ENCODE results near the gene F2RL2.
A peak's percentile ranks its signal among the peaks of the same experiment; 100 is the strongest.
"Not testable (repeated sequence)": the region's sequence is repeated elsewhere in the genome, so short reads cannot be mapped to it uniquely, and the experiment has no call there.

F2RL2 gene

DNA sequence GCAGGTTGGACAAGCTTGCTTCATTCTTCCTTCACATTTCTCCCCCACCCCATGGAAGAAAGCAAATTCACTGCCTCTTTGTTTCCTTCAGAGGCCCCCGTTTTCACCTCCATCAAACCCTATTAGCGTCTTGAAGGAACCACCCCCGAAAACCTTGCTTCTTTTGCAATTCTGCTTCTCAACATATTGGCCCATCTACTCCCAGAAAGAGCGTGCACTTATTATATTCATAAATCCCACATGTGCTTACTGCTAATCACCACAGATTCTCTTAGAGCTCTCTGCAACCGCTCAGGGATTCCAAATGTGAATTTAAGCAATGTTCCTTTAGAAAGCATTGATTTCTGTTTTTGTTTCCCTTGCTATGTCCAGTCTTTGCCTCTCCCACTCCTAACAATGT is 1.1 kb downstream of the F2RL2 start:
- DNase-seq (ENCODE audit: low spot score): no peak

DNA sequence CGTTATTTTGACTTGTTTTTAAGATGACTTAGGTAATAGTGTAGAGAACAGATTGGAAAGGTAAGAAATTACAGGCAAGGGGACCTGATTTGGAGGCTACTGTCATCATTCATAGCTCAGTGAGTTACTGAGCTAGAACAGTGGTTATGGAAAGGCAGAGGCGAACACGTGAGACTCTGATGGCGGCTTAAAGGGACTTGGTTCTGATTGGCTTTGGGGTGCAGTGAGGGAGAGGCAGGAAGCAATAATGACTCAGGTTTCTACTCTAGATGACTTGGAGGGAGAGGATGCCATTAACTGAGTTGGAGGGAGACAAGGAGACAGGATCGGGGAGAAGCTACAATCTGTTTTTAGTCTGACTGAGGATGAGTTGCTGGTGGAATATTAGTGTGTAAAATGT is 3.0 kb downstream of the F2RL2 start:
- no peak for DNase-seq (ENCODE audit: low spot score)

DNA sequence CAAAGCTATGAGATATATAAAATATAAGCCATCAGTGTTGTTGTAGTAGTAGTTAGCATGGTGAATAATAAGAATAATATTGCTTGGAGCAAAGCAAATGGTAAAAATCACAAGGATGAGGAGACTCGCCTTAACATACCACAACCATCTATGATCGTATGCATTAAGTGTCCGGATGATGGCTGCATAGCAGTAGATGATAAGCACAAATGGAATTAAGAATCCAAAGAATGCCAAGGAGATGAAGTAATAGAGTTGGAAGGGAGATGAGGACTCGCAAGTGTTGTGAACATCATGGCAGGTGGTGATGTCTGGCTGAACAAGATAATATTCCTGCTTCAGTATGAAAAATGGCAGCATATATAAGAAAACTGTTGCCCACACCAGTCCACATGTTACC is 5.5 kb downstream of the F2RL2 start:
- DNase-seq (ENCODE audit: low spot score): no peak

- no peak for DNase-seq (ENCODE audit: low spot score)
Measured at GRCh38 chr5:76617229-76617628, 6.0 kb downstream of the F2RL2 start.

GRCh38 chr5:76616206-76616605 is 7.0 kb downstream of the F2RL2 start:
- no peak for DNase-seq (ENCODE audit: low spot score)

DNA sequence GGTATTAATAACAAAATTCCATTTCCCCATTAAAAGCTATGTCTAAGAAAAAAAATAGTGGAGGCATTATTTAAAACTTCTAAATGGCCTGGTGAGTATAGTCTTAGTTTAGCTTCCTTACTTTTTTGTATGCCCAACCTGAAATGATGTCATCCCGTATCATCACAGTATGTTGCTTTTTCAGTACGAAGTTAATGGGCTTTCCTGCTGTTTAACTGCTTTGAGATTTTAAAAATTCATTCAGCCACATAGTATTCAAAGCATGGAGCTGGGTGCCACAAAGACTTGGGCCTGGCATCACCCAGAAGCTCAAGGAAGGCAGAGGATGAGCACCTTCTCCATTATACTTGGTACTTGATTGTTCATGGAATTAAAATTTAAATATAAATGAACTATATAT is 7.4 kb downstream of the F2RL2 start:
- DNase-seq (ENCODE audit: low spot score): no peak

- no peak for DNase-seq (ENCODE audit: low spot score)
Measured at GRCh38 chr5:76612942-76613341, 10.3 kb downstream of the F2RL2 start.

DNA sequence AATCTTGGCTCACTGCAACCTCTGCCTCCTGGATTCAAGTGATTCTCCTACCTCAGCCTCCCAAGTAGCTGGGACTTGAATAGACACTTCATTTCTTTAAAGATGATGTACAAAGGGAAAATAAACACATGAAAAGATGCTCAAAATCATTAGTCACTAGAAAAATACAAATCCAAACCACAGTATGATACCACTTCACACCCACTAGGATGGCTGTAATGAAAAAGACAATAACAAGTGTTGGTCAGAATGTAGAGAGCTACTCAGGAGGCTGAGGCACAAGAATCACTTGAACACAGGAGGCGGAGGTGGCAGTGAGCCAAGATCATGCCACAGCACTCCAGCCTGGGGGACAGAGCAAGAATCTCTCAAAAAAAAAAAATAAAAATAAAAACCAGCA is 13.0 kb downstream of the F2RL2 start:
- DNase-seq (ENCODE audit: low spot score): no peak

GRCh38 chr5:76608833-76609232 is 14.4 kb downstream of the F2RL2 start:
- peak; percentile 6 for DNase-seq (ENCODE audit: low spot score)

DNA sequence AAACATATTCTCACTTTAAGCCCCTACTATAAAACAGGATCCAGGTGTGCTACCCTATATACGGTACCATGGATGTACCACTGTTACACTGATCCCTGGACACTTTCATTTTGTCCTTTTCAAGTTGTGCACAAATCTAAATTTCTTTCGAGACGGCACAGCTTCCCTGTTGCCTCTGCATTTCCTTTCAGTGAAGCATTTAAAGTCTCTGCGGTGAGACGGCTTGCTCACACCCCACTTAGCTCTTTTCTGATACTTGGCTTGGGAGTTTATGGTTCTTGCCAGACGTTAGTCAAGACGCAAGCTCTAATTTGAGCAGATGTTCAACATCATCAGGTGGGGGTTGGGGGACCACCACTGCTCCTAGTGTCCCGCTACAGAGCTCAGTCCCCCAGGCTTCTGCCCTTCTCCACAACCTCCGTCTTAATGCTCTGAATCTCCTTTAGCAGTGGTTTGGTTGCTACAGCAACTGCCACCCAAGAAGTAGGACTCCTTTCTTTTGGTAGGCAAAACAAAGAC is 15.8 kb downstream of the F2RL2 start:
- no peak for DNase-seq (ENCODE audit: low spot score)

- DNase-seq (ENCODE audit: low spot score): no peak
Measured at GRCh38 chr5:76606701-76607100, 16.5 kb downstream of the F2RL2 start.

DNA sequence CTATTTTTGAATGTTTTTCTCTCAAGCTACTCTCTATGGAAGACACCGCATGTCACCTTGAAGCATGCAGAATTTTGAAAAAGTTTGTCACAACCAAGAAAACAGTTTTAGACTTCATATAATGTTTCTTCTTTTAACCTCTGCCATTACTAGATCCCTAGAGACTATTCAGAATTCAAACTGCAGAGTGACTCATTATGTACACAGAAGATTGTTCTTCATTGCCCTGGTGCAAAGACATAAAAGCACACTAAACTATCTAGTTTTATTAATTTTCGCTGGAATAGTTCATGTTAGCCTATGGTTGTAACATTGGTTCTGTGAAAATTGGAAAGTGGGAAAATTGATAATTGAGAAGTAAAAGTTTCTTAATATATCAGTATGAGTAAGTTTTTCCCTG is 18.4 kb downstream of the F2RL2 start:
- no peak for DNase-seq (ENCODE audit: low spot score)

- DNase-seq (ENCODE audit: low spot score): not testable (repeated sequence)
Measured at GRCh38 chr5:76603991-76604390, 19.2 kb downstream of the F2RL2 start.

GRCh38 chr5:76602094-76602726 is 21.0 kb downstream of the F2RL2 start:
- no peak for DNase-seq (ENCODE audit: low spot score)

DNA sequence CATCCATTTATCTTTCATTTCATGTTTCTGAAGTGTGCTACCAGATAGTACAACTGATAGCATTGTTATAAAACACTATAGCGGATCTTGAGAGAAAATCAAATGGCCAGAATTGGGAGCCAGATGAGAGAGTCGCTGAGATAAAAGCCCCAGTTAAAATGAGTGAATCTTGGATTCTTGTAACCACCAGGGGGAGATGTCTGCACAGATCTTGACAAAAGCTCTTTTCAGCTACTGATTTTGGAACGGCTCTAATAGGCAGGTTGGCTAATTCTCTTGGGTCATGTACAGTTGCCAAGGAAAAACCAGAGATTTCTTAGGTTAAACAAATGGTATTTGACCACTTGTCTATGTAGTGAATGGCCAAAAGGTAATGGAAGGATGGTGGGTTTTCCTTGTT is 21.7 kb downstream of the F2RL2 start:
- peak; percentile 66 for DNase-seq (ENCODE audit: low spot score)

DNA sequence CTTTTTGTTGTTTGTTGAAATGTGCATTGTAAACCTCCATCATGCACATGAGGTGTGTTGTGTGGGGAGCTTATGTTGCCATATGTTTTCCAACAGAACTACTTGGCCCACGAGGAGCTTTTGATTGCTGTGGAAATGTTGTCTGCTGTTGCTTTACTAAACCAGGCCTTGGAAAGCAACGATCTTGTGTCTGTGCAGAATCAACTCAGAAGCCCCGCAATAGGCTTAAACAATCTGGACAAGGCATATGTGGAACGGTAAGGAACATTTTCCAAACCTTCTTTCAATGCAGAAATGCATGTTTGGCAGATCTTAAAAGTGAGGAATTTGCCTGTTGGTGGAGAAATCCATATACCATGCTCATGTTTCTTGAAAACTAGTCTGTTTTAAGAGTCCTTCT is 22.5 kb downstream of the F2RL2 start:
- DNase-seq (ENCODE audit: low spot score): no peak

DNA sequence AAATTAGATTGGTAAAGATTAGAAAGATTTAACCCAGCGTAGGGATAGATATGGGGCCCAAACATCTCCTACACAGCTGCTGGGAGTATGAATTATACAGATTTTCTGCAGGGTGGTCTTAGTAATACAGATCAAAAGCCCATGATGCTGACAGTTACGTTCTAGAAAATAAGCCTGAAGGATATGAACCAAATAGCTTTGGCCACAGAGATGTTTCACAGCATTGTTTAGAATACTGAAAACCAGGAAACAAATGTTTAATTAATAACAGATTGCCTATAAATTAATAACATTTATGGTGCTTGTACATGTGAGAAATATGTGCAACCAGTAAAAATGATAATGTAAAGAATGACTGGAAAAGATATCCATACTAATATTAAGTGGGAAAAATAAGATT is 24.7 kb downstream of the F2RL2 start:
- DNase-seq (ENCODE audit: low spot score): no peak

GRCh38 chr5:76595755-76596481 is 27.3 kb downstream of the F2RL2 start:
- no peak for DNase-seq (ENCODE audit: low spot score)

- no peak for DNase-seq (ENCODE audit: low spot score)
Measured at GRCh38 chr5:76594107-76594506, 29.1 kb downstream of the F2RL2 start.

DNA sequence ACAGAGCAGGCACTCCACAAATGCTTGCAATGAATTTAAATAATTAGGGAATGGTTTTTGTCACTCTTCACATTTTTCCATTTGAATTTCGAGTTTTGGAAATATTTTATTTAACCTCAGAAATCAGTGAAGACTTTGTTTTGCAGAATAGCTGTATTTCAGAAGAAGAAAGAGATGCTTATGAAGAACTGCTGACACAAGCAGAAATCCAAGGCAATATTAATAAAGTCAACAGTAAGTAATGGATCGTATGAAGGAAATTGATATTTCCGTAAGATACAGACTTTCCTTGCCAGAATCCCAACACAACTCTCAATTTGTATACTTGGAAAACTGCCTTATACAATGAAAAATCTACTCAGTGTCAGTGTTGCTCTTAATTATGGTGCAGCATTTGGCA is 30.5 kb downstream of the F2RL2 start:
- no peak for DNase-seq (ENCODE audit: low spot score)

DNA sequence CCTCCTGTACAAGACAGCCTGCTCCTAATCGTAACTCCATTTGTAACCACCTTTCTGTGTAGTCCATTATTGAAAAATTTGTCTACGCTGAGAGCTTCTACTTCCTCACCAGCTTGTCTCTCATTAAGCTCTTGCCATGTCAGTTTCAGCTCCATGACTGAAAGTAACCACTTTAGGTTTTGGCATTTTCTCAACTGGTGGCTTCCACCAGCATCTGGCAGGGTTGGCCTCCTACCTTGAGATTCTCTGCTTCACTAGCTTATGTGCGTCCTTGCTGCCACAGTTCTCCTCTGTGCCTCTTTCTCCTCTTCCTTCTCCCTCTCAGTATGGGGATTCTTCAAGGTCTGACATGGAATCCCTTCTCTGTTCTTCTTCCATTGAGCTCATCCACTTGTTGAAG is 31.8 kb downstream of the F2RL2 start:
- DNase-seq (ENCODE audit: low spot score): no peak

DNA sequence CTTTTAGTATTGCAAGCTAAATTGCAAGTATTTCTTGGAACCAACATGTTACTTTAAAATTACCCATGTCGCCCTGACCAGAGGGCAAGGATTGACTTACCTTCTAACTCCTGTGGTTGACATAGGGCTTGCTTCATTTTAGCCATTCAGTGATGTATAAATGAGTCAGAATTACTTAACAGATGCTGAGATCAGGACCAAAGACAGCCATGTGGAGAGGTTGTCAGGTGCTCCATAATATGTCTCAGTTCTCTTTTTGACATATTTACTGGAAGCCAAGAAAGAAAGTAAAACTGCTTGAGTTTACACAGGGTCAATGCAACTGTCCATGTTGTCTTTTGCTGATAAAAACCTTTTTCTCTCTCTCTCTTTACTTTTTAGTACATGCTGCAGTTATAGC is 33.2 kb downstream of the F2RL2 start:
- DNase-seq (ENCODE audit: low spot score): no peak

GRCh38 chr5:76586531-76586930 is 36.7 kb downstream of the F2RL2 start:
- DNase-seq (ENCODE audit: low spot score): no peak

DNA sequence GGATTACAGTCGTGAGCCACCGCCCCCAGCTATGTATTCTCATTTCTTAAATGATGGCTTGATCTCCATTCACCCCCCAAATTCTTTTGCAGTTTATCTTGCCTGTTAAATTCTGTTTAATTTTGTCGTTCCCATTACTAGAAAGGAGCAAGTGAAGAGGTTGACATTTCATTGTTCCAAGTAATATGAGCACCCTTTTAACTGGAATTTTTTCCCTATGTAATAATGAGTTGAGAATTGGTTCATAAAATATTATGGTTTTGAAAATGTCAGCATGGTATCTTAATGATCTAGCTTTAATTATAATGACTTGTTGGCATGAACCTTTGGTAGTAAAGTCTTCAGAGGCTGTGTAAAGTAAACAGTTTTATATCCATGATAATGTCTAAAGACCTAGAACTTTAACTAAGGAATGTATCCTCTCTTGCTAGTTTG is 37.4 kb downstream of the F2RL2 start:
- DNase-seq (ENCODE audit: low spot score): no peak

Data from CD4-positive, alpha-beta T cell treated with Interleukin-15 for 4 hours (primary cell).